ENCODE data around the gene CALR3.
A peak's percentile ranks its signal among the peaks of the same experiment; 100 is the strongest.
"Not testable (repeated sequence)": the region's sequence is repeated elsewhere in the genome, so short reads cannot be mapped to it uniquely, and the experiment has no call there.

CALR3 gene

GRCh38 chr19:16518061-16518460, 22.1 kb upstream of the CALR3 start:
- DNase-seq (ENCODE audit: low read depth): no peak
- TF ChIP-seq, protein P1, sequence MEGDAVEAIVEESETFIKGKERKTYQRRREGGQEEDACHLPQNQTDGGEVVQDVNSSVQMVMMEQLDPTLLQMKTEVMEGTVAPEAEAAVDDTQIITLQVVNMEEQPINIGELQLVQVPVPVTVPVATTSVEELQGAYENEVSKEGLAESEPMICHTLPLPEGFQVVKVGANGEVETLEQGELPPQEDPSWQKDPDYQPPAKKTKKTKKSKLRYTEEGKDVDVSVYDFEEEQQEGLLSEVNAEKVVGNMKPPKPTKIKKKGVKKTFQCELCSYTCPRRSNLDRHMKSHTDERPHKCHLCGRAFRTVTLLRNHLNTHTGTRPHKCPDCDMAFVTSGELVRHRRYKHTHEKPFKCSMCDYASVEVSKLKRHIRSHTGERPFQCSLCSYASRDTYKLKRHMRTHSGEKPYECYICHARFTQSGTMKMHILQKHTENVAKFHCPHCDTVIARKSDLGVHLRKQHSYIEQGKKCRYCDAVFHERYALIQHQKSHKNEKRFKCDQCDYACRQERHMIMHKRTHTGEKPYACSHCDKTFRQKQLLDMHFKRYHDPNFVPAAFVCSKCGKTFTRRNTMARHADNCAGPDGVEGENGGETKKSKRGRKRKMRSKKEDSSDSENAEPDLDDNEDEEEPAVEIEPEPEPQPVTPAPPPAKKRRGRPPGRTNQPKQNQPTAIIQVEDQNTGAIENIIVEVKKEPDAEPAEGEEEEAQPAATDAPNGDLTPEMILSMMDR (IDR thresholded peaks at IDR 0.05; ENCODE audit: insufficient read depth, low read depth, low read length, missing control alignments): no peak
- H3K4me3 ChIP-seq (ENCODE audit: low read length): no peak overlapping the region

- TF ChIP-seq, protein P1 (IDR thresholded peaks at IDR 0.05; ENCODE audit: insufficient read depth, low read depth, low read length, missing control alignments): no peak
- H3K4me3 ChIP-seq (ENCODE audit: low read length): no peak overlapping the region
- no peak for DNase-seq (ENCODE audit: low read depth)
These were observed 21.1 kb upstream of the CALR3 start for GRCh38 chr19:16516923-16517610.

DNA sequence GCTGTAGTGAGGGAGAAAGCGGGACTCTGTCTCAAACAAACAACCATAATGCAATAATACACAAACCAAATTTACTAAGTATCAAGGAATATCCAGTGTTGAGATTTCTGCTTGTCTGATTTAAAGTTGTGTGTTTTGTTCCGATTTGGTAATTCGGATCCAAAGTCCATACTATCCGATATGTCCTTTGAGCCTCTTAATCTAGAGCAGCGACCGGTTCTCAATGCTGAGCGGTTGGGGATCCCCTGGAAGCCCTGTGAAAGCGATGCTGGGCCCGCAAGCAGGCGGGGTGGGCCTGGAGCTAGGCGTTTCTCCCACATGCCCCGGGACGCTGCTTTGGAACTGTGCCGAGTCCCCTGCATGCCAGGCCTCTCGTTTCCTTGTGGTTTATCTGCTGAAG, 20.4 kb upstream of the CALR3 start:
- TF ChIP-seq, protein P1 (IDR thresholded peaks at IDR 0.05; ENCODE audit: insufficient read depth, low read depth, low read length, missing control alignments): no peak
- DNase-seq (ENCODE audit: low read depth): no peak
- no peak overlapping the region for H3K4me3 ChIP-seq (ENCODE audit: low read length)

DNA sequence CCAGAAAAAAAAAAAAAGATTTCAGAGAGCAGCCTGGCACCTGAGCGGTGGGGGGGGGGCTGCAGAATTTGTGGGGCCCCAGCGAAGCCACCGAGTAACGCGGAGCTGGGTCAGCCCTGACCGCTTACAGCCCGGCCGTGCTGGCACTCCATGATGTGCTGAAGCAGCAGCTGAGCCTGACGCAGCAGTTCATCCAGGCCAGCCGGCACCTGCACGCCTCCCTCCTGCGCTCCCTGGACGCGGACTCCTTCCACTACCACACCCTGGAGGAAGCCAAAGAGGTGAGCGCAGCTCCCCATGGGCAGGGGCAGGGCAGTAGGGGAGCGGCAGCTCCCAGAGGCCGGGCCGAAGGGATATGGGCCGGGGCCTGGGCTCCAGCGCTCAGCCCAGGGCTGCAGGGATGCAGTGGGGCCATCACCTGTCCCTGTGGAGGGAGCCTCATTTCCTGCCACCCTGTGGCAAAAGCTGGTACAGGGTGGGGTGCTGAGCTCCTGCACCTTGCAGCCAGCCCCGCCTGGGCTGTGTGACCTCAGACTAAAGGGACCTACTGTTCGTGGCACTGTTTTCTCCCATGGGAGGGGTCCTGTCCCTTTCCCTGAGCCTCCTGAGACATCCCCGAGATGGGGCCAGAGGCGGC, 18.5 kb upstream of the CALR3 start:
- no peak overlapping the region for H3K4me3 ChIP-seq (ENCODE audit: low read length)
- TF ChIP-seq, protein P1 (IDR thresholded peaks at IDR 0.05; ENCODE audit: insufficient read depth, low read depth, low read length, missing control alignments): peak; percentile 9
- DNase-seq (ENCODE audit: low read depth): no peak

DNA sequence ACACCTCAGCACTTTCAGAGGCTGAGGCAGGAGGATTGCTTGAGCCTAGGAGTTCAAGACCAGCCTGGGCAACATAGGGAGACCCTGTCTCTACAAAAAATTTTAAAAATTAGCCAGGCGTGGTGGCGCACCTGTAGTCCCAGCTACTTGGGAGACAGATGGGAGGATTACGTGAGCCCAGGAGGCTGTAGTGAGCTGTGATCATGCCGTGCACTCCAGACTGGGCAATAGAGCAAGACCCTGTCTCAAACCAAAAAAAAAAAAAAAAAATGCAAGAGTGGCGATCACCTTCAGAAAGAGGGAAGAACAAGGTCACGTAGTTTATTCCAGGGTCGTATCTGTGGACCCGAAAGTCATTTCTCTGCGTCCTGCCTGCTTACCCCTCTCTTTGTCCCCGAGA, 16.6 kb upstream of the CALR3 start:
- not testable (repeated sequence) for H3K4me3 ChIP-seq (ENCODE audit: low read length); DNase-seq (ENCODE audit: low read depth)

DNA sequence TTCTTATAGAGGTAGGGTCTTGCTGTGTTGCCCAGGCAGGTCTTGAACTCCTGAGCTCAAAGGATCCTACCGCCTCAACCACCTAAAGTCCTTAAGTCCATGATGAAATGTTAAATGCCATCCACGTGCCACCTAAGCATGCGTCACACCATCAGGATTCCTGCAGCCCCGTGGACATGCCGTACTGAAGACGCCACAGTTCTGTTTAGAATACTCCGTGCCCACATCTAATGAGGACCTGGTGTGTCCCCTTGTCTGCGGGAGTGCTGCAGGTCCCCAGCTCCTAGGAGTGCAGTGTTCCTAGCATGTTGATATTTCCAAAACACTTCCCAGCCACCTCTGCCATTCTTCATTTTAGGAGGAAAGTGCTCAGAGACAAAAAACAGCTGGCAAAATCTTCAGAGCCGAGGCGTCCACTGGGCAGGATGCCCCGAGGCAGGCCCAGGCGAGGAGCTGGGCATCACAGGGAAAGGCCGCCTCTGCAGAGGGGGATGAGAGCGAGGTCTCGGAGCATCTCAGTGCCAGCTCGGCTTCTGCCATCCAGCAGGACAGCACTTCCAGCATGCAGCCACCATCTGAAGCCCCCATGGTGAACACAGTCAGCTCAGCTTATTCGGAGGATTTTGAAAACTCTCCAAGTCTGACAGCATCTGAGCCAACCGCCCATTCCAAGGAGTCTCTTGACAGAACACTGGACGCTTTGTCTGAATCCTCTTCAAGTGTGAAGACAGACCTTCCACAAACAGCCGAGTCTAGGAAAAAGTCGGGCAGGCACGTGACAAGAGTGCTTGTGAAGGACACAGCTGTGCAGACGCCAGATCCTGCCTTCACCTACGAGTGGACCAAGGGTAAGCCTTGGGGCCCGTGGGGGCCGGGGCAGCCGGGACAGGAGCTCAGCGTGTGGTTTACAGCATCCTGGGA, 13.4 kb upstream of the CALR3 start:
- TF ChIP-seq, protein P1 (IDR thresholded peaks at IDR 0.05; ENCODE audit: insufficient read depth, low read depth, low read length, missing control alignments): no peak
- peak; percentile 43 for DNase-seq (ENCODE audit: low read depth)
- no peak overlapping the region for H3K4me3 ChIP-seq (ENCODE audit: low read length)

DNA sequence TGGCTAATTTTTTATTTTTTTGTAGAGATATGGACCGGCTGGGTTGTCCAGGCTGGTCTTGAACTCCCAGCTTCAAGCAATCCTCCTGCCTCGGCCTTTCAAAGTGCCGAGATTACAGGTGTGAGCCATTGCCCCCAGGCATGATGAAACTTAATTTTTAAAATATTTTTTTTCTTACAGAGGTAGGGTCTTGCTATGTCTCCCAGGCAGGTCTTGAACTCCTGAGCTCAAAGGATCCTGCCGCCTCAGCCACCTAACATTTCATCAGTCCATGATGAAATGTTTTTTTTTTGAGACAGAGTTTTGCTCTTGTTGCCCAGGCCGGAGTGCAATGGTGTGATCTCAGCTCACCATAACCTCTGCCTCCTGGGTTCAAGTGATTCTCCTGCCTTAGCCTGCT, 12.6 kb upstream of the CALR3 start:
- TF ChIP-seq, protein P1 (IDR thresholded peaks at IDR 0.05; ENCODE audit: insufficient read depth, low read depth, low read length, missing control alignments): no peak
- DNase-seq (ENCODE audit: low read depth): no peak
- no peak overlapping the region for H3K4me3 ChIP-seq (ENCODE audit: low read length)
